Endothelial cell of umbilical vein (primary cell): Measurements from ENCODE around the gene HK1. TPM values are rescaled to one million over a fixed set of nuclear protein-coding genes. Genes with fewer than 3 reads are reported as not detected.

Experiments used
- BruUV-seq: library from RNA; stranded (reverse); fragments of 400-500 nt; replicated peaks from 2 replicates; lab custom pipeline; 2021; lab: Mats Ljungman, UMichigan
- CTCF ChIA-PET: fragments of 300-600, 350-600 bp; sonication (Branson Sonifier 250); formaldehyde crosslinking; loops from one replicate; lab custom pipeline; 2021; ENCODE audit warnings: antibody characterized with exemption, inconsistent platforms; lab: Charles Lee
- POLR2A ChIA-PET: fragments of 300-600, 350-600 bp; sonication (Branson Sonifier 250); formaldehyde crosslinking; loops from one replicate; lab custom pipeline; 2021; ENCODE audit warnings: antibody characterized with exemption, inconsistent platforms; lab: Charles Lee
- DNase-seq: peaks from one replicate; pipeline ENCODE4 v3.0.0-alpha.2; 2011; ENCODE audit warnings: low read depth, low spot score
- FAIRE-seq: peaks from 2 replicates; lab custom pipeline; 2011; peaks lifted over from hg19 to GRCh38; lab: Jason Lieb, UNC
- H2AFZ ChIP-seq: 2 replicates; pipeline ENCODE4 v1.6.0; 2012; ENCODE audit warnings: low read depth, low read length, control low read depth, inconsistent platforms
- H3K27ac ChIP-seq: 2 replicates; pipeline ENCODE4 v1.5.1; 2011; ENCODE audit warnings: low read depth, mild to moderate bottlenecking, control low read depth, low read length, moderate library complexity; ENCODE audit not compliant: insufficient read depth
- H3K27me3 ChIP-seq, 2 experiments: 2 replicates each; pipeline versions ENCODE4 v1.6.0 to v1.6.1; 2011; ENCODE audit warnings: low read length in 2 of 2, mixed read lengths in 1 of 2; ENCODE audit not compliant: control insufficient read depth in 2 of 2, insufficient read depth in 2 of 2
- H3K36me3 ChIP-seq, 2 experiments: 2 replicates in 1 of 2; 3 replicates in 1 of 2; pipeline ENCODE4 v1.5.1; 2011; ENCODE audit warnings: low read length in 2 of 2, mild to moderate bottlenecking in 1 of 2, moderate library complexity in 1 of 2; ENCODE audit not compliant: control insufficient read depth in 2 of 2, insufficient read depth in 2 of 2; ENCODE audit errors: extremely low read depth in 1 of 2
- H3K4me1 ChIP-seq: 3 replicates; pipeline ENCODE4 v1.5.1; 2011; ENCODE audit warnings: mild to moderate bottlenecking, low read length; ENCODE audit not compliant: control insufficient read depth, insufficient read depth; ENCODE audit errors: extremely low read depth
- H3K4me2 ChIP-seq: 2 replicates; pipeline ENCODE4 v1.6.1; 2011; ENCODE audit warnings: low read length, control low read depth, mixed read lengths; ENCODE audit not compliant: insufficient read depth
- H3K4me3 ChIP-seq, 3 experiments: fragments of 200-600 bp in 1 of 3; sonication (generic), shearing (Covaris generic) in 1 of 3; replicated peaks in 1 of 3; 2 replicates each; pipeline ENCODE4 v1.5.1; 2011 to 2016; ENCODE audit warnings: control low read depth in 3 of 3, low read length in 3 of 3, mild to moderate bottlenecking in 2 of 3, inconsistent platforms in 1 of 3, low read depth in 1 of 3, moderate library complexity in 1 of 3; ENCODE audit not compliant: insufficient read depth in 1 of 3
- H3K79me2 ChIP-seq: 2 replicates; pipeline ENCODE4 v1.6.0; 2012; ENCODE audit warnings: low read length, inconsistent platforms; ENCODE audit not compliant: control insufficient read depth, insufficient read depth
- H3K9ac ChIP-seq: replicated peaks from 2 replicates; pipeline ENCODE3; 2011; ENCODE audit warnings: low read length, control low read depth; ENCODE audit not compliant: insufficient read depth; ENCODE audit errors: extremely low read depth
- H3K9me1 ChIP-seq: replicated peaks from 3 replicates; pipeline ENCODE4 v1.6.0; 2011; ENCODE audit warnings: mild to moderate bottlenecking, low read length; ENCODE audit not compliant: control insufficient read depth, insufficient read depth; ENCODE audit errors: extremely low read depth
- H3K9me3 ChIP-seq: replicated peaks from 2 replicates; pipeline ENCODE4 v1.5.1; 2012; ENCODE audit warnings: low read length, inconsistent platforms; ENCODE audit not compliant: control insufficient read depth, insufficient read depth
- H4K20me1 ChIP-seq: replicated peaks from 2 replicates; pipeline ENCODE3; 2011; ENCODE audit warnings: mild to moderate bottlenecking, low read length; ENCODE audit not compliant: control insufficient read depth, insufficient read depth; ENCODE audit errors: extremely low read depth
- EZH2 ChIP-seq: IDR thresholded peaks from 2 replicates; pipeline ENCODE4 v1.6.1; 2012; ENCODE audit warnings: borderline replicate concordance, low read depth, mild to moderate bottlenecking, moderate library complexity, low read length, inconsistent platforms; ENCODE audit not compliant: severe bottlenecking
- FOS ChIP-seq: IDR thresholded peaks from 2 replicates; pipeline ENCODE4 v1.6.1; 2011; ENCODE audit warnings: mild to moderate bottlenecking, low read length, moderate library complexity, borderline replicate concordance; ENCODE audit not compliant: insufficient read depth
- GATA2 ChIP-seq: IDR thresholded peaks from 2 replicates; pipeline ENCODE4 v1.7.0; 2011; ENCODE audit warnings: low read depth, mild to moderate bottlenecking, moderate library complexity, mixed read lengths, low read length; ENCODE audit not compliant: insufficient read length, insufficient read depth
- JUN ChIP-seq: IDR thresholded peaks from 2 replicates; pipeline ENCODE4 v1.6.1; 2011; ENCODE audit warnings: borderline replicate concordance, low read depth; ENCODE audit not compliant: insufficient read length, insufficient read depth
- MAX ChIP-seq: IDR thresholded peaks from 2 replicates; pipeline ENCODE4 v1.6.1; 2011; ENCODE audit not compliant: insufficient read depth, insufficient read length
- MYC ChIP-seq: IDR thresholded peaks from one replicate; pipeline ENCODE4 v1.6.1; 2011; ENCODE audit warnings: mild to moderate bottlenecking, low read depth, low read length
- POLR2A ChIP-seq: IDR thresholded peaks from 2 replicates; pipeline ENCODE4 v1.6.1; 2012; ENCODE audit warnings: low read depth, mild to moderate bottlenecking, control low read depth, low read length
- POLR2AphosphoS5 ChIP-seq: IDR thresholded peaks from 2 replicates; pipeline ENCODE4 v1.6.1; 2012; ENCODE audit warnings: low read depth, mild to moderate bottlenecking, control low read depth, low read length, moderate library complexity; ENCODE audit not compliant: insufficient read depth
- dilution Hi-C: fragments of 300-500 bp; cut with MboI; formaldehyde crosslinking; loops from one replicate; pipeline ENCODE4 v1.15.0; 2019; ENCODE audit warnings: low sequenced_read_pairs; ENCODE audit not compliant: extremely low pct_ligation_motif_present
- intact Hi-C: fragments of 100-400 bp; cut with micrococcal nuclease; formaldehyde crosslinking; loops from one replicate; pipeline ENCODE4 v1.10.0; 2022
- polyA plus RNA-seq, 4 experiments: library from polyadenylated mRNA; depleted of rRNA in 3 of 4; stranded (reverse) in 3 of 4; unstranded in 1 of 4; fragments of >200 nt; gene quantifications; 2 replicates each; pipeline versions ENCODE4 v1.2.1 to v1.2.3, GENCODE V29; 2011 to 2012; ENCODE audit warnings: missing spikeins in 1 of 4
- total RNA-seq: library from RNA; stranded (reverse); gene quantifications from 2 replicates; pipeline ENCODE4 v1.2.3, GENCODE V29; 2021
- TF ChIP-seq, protein P1 (sequence below), 2 donors: IDR thresholded peaks; 1 replicate in 1 of 2; 2 replicates in 1 of 2; pipeline ENCODE4 v1.5.1; 2011; ENCODE audit warnings: low read length in 2 of 2, mild to moderate bottlenecking in 2 of 2, moderate library complexity in 2 of 2, control low read depth in 1 of 2, inconsistent platforms in 1 of 2, low read depth in 1 of 2; ENCODE audit not compliant: insufficient read depth in 1 of 2; ENCODE audit errors: extremely low read depth in 1 of 2

Gene HK1
- total and polyA plus RNA-seq, 2 donors (not counting 3 experiments of a cell fraction or from before 2014, with no cell fraction given), result 50.8 to 121 TPM

DNA sequence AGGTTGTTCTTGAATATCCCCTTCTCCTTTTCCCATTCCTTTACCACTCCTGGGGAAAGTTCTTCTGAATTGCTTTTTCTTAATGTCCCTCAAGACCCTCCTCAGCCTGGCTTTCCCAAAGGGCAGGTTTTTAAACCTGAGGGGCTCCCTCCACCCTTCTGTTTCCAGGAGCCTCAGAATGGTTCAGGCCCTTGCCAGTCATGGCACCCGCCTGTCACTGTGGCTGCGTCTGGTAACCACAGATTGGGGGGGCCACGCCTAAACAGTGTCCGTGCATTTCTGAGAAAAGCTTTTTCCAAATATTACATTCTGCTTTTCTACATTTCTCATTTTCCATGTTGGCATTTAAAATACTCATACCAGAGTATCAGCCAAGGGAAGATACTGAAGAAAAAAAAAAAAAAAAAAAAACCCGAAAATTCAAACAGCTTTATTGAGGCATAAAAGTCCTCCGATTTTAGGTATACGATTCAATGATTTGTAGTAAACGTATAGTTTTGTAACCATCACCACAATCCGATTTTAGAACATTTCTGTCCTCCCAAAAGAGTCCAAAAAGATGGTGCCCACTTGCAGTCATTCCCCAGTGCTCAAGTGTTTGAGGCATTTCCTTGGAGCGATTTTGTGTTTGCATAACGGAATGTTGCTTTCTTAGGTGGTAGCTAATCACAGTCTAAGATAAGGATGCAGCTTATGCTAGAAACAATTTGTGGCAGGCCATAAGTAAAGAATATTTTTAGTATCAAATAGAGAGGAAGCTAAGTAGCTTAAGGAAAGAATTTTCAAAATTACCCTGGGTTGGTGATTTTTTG, 36.0 kb upstream of the HK1 start:
- Histone ChIP-seq H3K9me3 (no peaks in the 10 kb centered on the region), H4K20me1 (no peaks in the 10 kb centered on the region), H3K27me3 (no peaks in the 10 kb centered on the region), H3K4me1 (peaks cover 16% of the 10 kb centered on the region), H3K79me2 (no peaks in the 10 kb centered on the region), H3K4me2 (no peak overlapping the region), H3K27ac (no peak overlapping the region), H3K4me3 (no peak overlapping the region), H3K36me3 (no peaks in the 10 kb centered on the region), H2AFZ (no peak overlapping the region), H3K9ac (no peak overlapping the region), H3K9me1 (no peaks in the 10 kb centered on the region)
- BruUV-seq, result no TSS peak
- CTCF ChIA-PET, result interaction anchor here (0.7 to 6.5 kb wide), 6 partner anchors 36 to 166 kb away, joined by 3 to 103 read pairs (median 6); partner anchors contain the start of gene HK1
- FAIRE-seq (no peak), DNase-seq (no peak)
- TF ChIP-seq POLR2AphosphoS5, result no peak
- no peak for TF ChIP-seq EZH2
- no peak for TF ChIP-seq FOS
- no peak for TF ChIP-seq GATA2
- no peak for TF ChIP-seq POLR2A
- TF ChIP-seq, protein P1, sequence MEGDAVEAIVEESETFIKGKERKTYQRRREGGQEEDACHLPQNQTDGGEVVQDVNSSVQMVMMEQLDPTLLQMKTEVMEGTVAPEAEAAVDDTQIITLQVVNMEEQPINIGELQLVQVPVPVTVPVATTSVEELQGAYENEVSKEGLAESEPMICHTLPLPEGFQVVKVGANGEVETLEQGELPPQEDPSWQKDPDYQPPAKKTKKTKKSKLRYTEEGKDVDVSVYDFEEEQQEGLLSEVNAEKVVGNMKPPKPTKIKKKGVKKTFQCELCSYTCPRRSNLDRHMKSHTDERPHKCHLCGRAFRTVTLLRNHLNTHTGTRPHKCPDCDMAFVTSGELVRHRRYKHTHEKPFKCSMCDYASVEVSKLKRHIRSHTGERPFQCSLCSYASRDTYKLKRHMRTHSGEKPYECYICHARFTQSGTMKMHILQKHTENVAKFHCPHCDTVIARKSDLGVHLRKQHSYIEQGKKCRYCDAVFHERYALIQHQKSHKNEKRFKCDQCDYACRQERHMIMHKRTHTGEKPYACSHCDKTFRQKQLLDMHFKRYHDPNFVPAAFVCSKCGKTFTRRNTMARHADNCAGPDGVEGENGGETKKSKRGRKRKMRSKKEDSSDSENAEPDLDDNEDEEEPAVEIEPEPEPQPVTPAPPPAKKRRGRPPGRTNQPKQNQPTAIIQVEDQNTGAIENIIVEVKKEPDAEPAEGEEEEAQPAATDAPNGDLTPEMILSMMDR (IDR thresholded peaks at IDR 0.05; ENCODE audit: extremely low read depth in 1 of 2, insufficient read depth in 1 of 2, low read depth in 1 of 2, low read length in 2 of 2), result no peak
- no peak for TF ChIP-seq MYC
- TF ChIP-seq JUN, result no peak
- no peak for TF ChIP-seq MAX
- dilution Hi-C loops, result loop anchor here (25.0 kb wide), 1 partner anchor 145 kb away; no protein-coding TSS in a partner anchor
- POLR2A ChIA-PET, result interaction anchor here (0.7 kb wide), 1 partner anchor 35 kb away, joined by 10 read pairs; no protein-coding TSS in a partner anchor
- intact Hi-C loops, result no loop called here
